Heart left ventricle (tissue), 16 donors: Measurements from ENCODE around the gene CDX2. TPM values are rescaled to one million over a fixed set of nuclear protein-coding genes. Genes with fewer than 3 reads are reported as not detected.
"Not testable (repeated sequence)": the region's sequence is repeated elsewhere in the genome, so short reads cannot be mapped to it uniquely, and the experiment has no call there.

Experiments used
- ATAC-seq, 4 donors: fragments of 200-7000 bp; cut with Tn5 transposase; one replicate each; pipeline ENCODE4 v1.9.1; 2020 to 2022; ENCODE audit warnings: moderate library complexity in 4 of 4, mild to moderate bottlenecking in 3 of 4, moderate number of reproducible peaks in 1 of 4
- DNase-seq, 5 donors: peaks; one replicate each; pipeline ENCODE4 v3.0.0-alpha.2; 2020
- H3K27ac ChIP-seq, 12 donors: fragments of 200-600 bp; sonication (generic) in 4 of 12; one replicate each; pipeline versions ENCODE4 v1.5.0 to v1.8.0; 2016 to 2022; ENCODE audit warnings: mild to moderate bottlenecking in 2 of 12
- H3K27me3 ChIP-seq, 9 donors: fragments of 200-600 bp; sonication (generic) in 2 of 9; one replicate each; pipeline versions ENCODE4 v1.5.1 to v1.8.0; 2016 to 2022; ENCODE audit warnings: mild to moderate bottlenecking in 3 of 9
- H3K36me3 ChIP-seq, 9 donors: fragments of 200-600 bp; sonication (generic) in 2 of 9; one replicate each; pipeline versions ENCODE4 v1.5.0 to v1.8.0; 2018 to 2022; ENCODE audit warnings: mild to moderate bottlenecking in 2 of 9
- H3K4me1 ChIP-seq, 12 donors: fragments of 200-600 bp; sonication (generic) in 4 of 12; one replicate each; pipeline versions ENCODE4 v1.5.0 to v1.8.0; 2016 to 2022; ENCODE audit warnings: mild to moderate bottlenecking in 3 of 12
- H3K4me3 ChIP-seq, 12 donors: fragments of 200-600 bp; sonication (generic) in 4 of 12; one replicate each; pipeline versions ENCODE4 v1.5.0 to v1.8.0; 2017 to 2022; ENCODE audit warnings: mild to moderate bottlenecking in 9 of 12, moderate library complexity in 4 of 12
- H3K9me3 ChIP-seq, 12 donors: fragments of 200-600 bp; sonication (generic) in 4 of 12; one replicate each; pipeline versions ENCODE4 v1.5.0 to v1.8.0; 2016 to 2022; ENCODE audit warnings: mild to moderate bottlenecking in 1 of 12
- POLR2A ChIP-seq, 2 donors: fragments of 450-650 bp; IDR thresholded peaks; one replicate each; pipeline ENCODE4 v1.6.1; 2017; ENCODE audit warnings: antibody characterized with exemption in 2 of 2, mild to moderate bottlenecking in 2 of 2, moderate library complexity in 2 of 2
- WGBS, 4 donors: extraction: QIAGEN DNeasy Blood & Tissue Kit in 2 of 4; methylation state at CpG; one replicate each; pipeline versions ENCODE4 v1.1.5 to v1.1.7; 2013 to 2018; 5-methylcytosine and 5-hydroxymethylcytosine counted together
- intact Hi-C, 10 donors: fragments of 100-400 bp; cut with DNase I; formaldehyde crosslinking; loops; one replicate each; pipeline versions ENCODE4 v1.11.1 to v1.14.2; 2022
- polyA plus RNA-seq, 2 donors: library from polyadenylated mRNA; stranded (reverse); fragments of 200-250 nt; gene quantifications; one replicate each; pipeline ENCODE4 v1.2.3, GENCODE V29; 2013
- total RNA-seq, 9 donors: library from RNA; depleted of rRNA in 2 of 9; stranded (reverse); fragments of >200 nt in 2 of 9; fragmentation: NEBNext Ultra II Directional in 3 of 9; extraction: Animal tissue kit (Norgen Biotek cat#: 25700) in 3 of 9; gene quantifications; one replicate each; pipeline versions ENCODE4 v1.1.0 to v1.2.4, GENCODE V29; 2016 to 2023
- TF ChIP-seq, protein P1 (sequence below), 12 donors: fragments of 200-600 bp; sonication (generic) in 4 of 12; IDR thresholded peaks; one replicate each; pipeline versions ENCODE4 v1.5.0 to v1.8.0; 2018 to 2022; ENCODE audit warnings: antibody characterized with exemption in 12 of 12, mild to moderate bottlenecking in 5 of 12
- donor health status: ischemic (EF 13 %, LVEDD 7.1; RV severe dilation, severe dysfunction).
- donor health status: healthy with polysubstance abuse.
- donor health status: DM: no; HTN: yes; CAD: no.
- donor health status: DM: no; HTN: no; CAD: no.
- donor health status: ischemic (EF 25% LVEDD 6.9; RV normal size, moderate dysfunction).
- donor health status: ischemic (EF 25% LVEDD 5.7; RV mildly dilated, moderate dysfunction).
- donor health status: healthy.
- donor health status: DM: yes; HTN: yes; CAD: no.
- donor health status: ischemic (EF 35%, LVEDD 5.7; RV mildly dilated, moderate dysfunction).
- donor health status: nonischemic (EF 11% LVEDD 7.7; RV severe dilation, severe dysfunction).
- donor health status: DM: yes; HTN: yes; CAD: no.
- donor health status: PGD.
- donor health status: ischemic (EF 29% LVEDD 5.4; RV normal size, mild dysfunction).
- donor health status: nonischemic (EF 23%, LVEDD 6.1; RV moderate dilation, normal function).

The CDX2 gene
- total and polyA plus RNA-seq, 11 donors, result not detected

DNA sequence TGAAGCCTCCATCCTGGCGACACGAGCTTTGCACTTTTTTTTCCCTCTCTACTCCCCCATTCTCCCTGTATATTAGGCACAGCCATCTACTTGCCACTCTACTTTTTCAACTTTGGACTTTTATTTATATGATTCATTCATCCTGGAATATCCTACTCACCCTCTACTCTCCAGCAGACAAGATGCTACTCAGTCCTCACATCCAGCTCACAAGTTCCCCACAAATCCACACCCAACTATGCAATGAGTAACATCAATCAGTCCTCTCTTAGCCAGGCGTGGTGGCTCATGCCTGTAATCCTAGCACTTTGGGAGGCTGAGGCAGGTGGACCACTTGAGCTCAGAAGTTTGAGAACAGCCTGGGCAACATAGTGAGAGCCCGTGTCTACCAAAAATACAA, 43.3 kb upstream of the CDX2 start:
- no peaks in the 10 kb centered on the region for H3K9me3 ChIP-seq
- no peak overlapping the region for H3K27ac ChIP-seq
- H3K27me3 ChIP-seq, result peaks cover 0 to 40% (median 0%) of the 10 kb centered on the region in 9 donors
- WGBS, 4 donors, result 86 to 91% (median 88%) methylated on average over 4 of the region's 4 CpGs
- no peak overlapping the region for H3K4me3 ChIP-seq
- TF ChIP-seq, protein P1, sequence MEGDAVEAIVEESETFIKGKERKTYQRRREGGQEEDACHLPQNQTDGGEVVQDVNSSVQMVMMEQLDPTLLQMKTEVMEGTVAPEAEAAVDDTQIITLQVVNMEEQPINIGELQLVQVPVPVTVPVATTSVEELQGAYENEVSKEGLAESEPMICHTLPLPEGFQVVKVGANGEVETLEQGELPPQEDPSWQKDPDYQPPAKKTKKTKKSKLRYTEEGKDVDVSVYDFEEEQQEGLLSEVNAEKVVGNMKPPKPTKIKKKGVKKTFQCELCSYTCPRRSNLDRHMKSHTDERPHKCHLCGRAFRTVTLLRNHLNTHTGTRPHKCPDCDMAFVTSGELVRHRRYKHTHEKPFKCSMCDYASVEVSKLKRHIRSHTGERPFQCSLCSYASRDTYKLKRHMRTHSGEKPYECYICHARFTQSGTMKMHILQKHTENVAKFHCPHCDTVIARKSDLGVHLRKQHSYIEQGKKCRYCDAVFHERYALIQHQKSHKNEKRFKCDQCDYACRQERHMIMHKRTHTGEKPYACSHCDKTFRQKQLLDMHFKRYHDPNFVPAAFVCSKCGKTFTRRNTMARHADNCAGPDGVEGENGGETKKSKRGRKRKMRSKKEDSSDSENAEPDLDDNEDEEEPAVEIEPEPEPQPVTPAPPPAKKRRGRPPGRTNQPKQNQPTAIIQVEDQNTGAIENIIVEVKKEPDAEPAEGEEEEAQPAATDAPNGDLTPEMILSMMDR (IDR thresholded peaks at IDR 0.05), result no peak
- no peak for TF ChIP-seq POLR2A (IDR thresholded peaks at IDR 0.05)
- no peak for ATAC-seq
- intact Hi-C loops, result no loop called here
- DNase-seq, result no peak
- H3K4me1 ChIP-seq, result no peaks in the 10 kb centered on the region
- no peaks in the 10 kb centered on the region for H3K36me3 ChIP-seq

DNA sequence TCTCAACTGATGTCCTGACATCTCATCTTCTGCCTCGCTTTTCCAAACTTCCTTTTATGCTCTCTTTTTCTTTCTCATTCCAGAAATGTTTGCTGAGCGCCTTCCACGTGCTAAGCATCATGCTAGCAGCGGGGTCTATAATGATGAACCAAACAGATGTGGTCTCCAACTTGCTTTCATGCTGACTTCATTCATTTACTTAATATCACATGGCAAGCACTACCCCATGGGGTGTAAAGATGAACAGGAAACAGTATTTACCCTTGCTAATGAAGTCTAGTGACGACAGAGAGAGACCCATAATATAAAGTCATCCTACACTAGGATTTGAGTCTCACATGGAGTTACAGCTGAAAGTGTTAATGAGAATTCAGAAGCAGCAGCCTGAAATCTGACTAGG, 40.9 kb upstream of the CDX2 start:
- no peak for ATAC-seq
- DNase-seq, result no peak
- no peak for TF ChIP-seq POLR2A (IDR thresholded peaks at IDR 0.05)
- TF ChIP-seq, protein P1 (IDR thresholded peaks at IDR 0.05), result no peak

DNA sequence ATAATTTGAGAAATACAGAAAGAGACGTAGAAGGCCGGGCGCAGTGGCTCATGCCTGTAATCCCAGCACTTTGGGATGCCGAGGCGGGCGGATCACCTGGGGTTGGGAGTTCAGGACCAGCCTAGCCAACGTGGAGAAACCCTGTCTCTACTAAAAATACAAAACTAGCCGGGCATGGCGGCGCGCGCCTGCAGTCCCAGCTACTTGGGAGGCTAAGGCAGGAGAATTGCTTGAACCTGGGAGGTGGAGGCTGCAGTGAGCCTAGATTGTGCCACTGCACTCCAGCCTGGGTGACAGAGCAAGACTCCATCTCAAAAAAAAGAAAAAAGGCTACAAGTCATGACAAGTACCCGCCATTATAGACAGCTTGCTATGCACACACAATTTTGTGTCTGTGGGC, 35.9 kb upstream of the CDX2 start:
- DNase-seq, H3K4me1 ChIP-seq, H3K4me3 ChIP-seq, ATAC-seq, intact Hi-C loops, H3K36me3 ChIP-seq, H3K27ac ChIP-seq, H3K9me3 ChIP-seq: not testable (repeated sequence)
- WGBS, 4 donors, result 92 to 96% (median 93%) methylated on average over 13 of the region's 13 CpGs
- H3K27me3 ChIP-seq, result peaks cover 0 to 18% (median 0%) of the 10 kb centered on the region in 9 donors

More for the DNA sequence above, 40.9 kb upstream of the CDX2 start:
- Histone ChIP-seq H3K36me3 (no peaks in the 10 kb centered on the region), H3K4me3 (no peak overlapping the region), H3K4me1 (no peaks in the 10 kb centered on the region), H3K27me3 (peaks cover 0 to 40% (median 0%) of the 10 kb centered on the region in 9 donors), H3K27ac (no peak overlapping the region), H3K9me3 (no peaks in the 10 kb centered on the region)
- intact Hi-C loops, result no loop called here
- 73 to 75% (median 74%) methylated on average over 5 of the region's 5 CpGs for WGBS, 4 donors

DNA sequence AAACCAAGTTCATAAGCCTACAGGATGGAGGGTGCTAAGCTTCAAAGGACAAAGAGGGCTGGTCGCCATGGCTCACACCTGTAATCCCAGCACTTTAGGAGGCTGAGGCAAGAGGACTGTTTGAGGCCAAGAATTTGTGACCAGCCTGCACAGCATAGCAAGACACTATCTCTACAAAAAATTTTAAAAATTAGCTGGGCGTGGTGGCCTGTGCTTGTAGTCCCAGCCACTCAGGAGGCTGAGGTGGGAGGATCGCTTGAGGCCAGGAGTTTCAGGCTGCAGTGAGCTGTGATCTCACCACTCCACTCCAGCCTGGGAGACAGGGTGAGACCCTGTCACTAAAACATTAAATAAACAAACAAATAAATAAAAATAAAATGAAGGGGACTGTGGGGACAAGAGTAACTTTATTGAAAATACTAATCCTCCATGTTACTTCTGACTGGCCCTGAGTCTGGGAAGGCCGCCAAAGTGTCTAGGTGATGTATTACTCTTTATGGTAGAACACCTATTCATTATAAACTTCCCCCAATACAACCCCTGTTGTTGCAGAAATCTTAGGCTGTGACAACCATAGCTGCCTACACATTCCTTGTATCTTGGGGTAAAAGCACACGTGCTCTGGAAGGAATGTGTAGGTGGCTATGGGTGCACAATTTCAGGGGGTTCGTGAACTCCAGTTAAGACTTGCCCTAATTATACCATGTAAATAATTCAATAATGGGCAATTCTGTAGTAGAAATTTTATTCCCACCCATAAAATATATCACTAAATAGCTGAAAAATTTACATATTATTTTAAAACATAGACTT, 34.0 kb upstream of the CDX2 start:
- DNase-seq (no peak), ATAC-seq (no peak)
- peaks cover 0 to 3% (median 0%) of the 10 kb centered on the region in 9 donors for H3K27me3 ChIP-seq
- no peaks in the 10 kb centered on the region for H3K36me3 ChIP-seq
- no peak overlapping the region for H3K27ac ChIP-seq
- TF ChIP-seq POLR2A (IDR thresholded peaks at IDR 0.05), result no peak
- WGBS, 4 donors, result 86 to 91% (median 87%) methylated on average over 6 of the region's 6 CpGs
- H3K4me3 ChIP-seq, result no peak overlapping the region
- no peaks in the 10 kb centered on the region for H3K9me3 ChIP-seq
- H3K4me1 ChIP-seq, result peaks cover 0 to 3% (median 0%) of the 10 kb centered on the region in 12 donors
- intact Hi-C loops, result no loop called here

DNA sequence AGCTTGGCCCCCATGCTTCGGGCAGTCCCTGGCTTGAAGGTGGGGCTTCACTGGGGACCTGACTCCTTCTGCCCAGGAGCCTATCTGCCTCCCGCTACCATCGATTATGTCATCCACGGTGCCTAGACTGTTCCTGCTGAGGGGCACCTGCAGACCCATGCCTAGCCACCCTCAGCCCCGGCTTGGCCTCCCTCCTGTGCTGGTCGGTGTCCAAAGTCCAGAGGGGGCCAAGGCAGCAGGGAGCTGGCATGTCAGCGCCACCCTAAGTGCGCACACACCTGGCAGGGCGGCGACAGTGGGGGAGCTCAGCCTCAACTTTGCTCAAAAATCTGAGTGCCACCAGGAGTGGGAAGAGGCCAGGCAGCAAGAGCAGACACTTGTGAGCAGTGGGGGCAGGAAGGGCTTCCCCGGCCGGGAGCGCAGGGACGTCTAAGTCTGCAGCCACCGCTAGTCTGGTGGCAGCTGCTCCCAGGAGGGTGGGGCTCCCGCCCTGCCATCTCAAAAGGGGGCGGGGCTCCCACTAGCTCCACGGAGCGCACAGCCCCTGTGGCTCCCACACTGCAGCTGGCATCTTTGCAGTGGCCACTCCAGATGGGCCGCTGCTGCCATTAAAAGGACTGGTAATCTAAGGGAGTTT, 32.8 kb upstream of the CDX2 start:
- ATAC-seq (peak in 1 of 4 donors; percentile 27), DNase-seq (no peak)
- H3K27me3 ChIP-seq, result no peaks in the 10 kb centered on the region
- H3K4me1 ChIP-seq, result peaks cover 0 to 3% (median 0%) of the 10 kb centered on the region in 12 donors
- H3K27ac ChIP-seq, result no peak overlapping the region
- no peaks in the 10 kb centered on the region for H3K36me3 ChIP-seq
- H3K9me3 ChIP-seq, result no peaks in the 10 kb centered on the region
- TF ChIP-seq, protein P1 (IDR thresholded peaks at IDR 0.05), result no peak
- TF ChIP-seq POLR2A (IDR thresholded peaks at IDR 0.05), result no peak
- WGBS, 4 donors, result 75 to 89% (median 80%) methylated on average over 18 to 20 of the region's 20 CpGs
- H3K4me3 ChIP-seq, result no peak overlapping the region
- intact Hi-C loops, result no loop called here
